Measurements from ENCODE around the gene HNRNPR.
"Not testable (repeated sequence)": the region's sequence is repeated elsewhere in the genome, so short reads cannot be mapped to it uniquely, and the experiment has no call there.

Gene HNRNPR

GRCh38 chr1:23278717-23279116, 65.4 kb downstream of the HNRNPR start:
- no peak overlapping the region for H3K4me3 ChIP-seq (replicated peaks; ENCODE audit: low read depth, low read length)
- no peak for DNase-seq (ENCODE audit: extremely low read depth, low read depth)
- no peak for TF ChIP-seq CTCF (IDR thresholded peaks at IDR 0.05; ENCODE audit: low read depth, low read length, missing control alignments)

- DNase-seq (ENCODE audit: extremely low read depth, low read depth): no peak
- no peak for TF ChIP-seq CTCF (IDR thresholded peaks at IDR 0.05; ENCODE audit: low read depth, low read length, missing control alignments)
- H3K4me3 ChIP-seq (replicated peaks; ENCODE audit: low read depth, low read length): no peak overlapping the region
Observed at GRCh38 chr1:23276531-23276930, 67.6 kb downstream of the HNRNPR start.

GRCh38 chr1:23274134-23274505, 70.0 kb downstream of the HNRNPR start:
- TF ChIP-seq CTCF (IDR thresholded peaks at IDR 0.05; ENCODE audit: low read depth, low read length, missing control alignments): no peak
- no peak for DNase-seq (ENCODE audit: extremely low read depth, low read depth)
- H3K4me3 ChIP-seq (replicated peaks; ENCODE audit: low read depth, low read length): no peak overlapping the region

GRCh38 chr1:23273450-23274133, 70.5 kb downstream of the HNRNPR start:
- H3K4me3 ChIP-seq (replicated peaks; ENCODE audit: low read depth, low read length): no peak overlapping the region
- TF ChIP-seq CTCF (IDR thresholded peaks at IDR 0.05; ENCODE audit: low read depth, low read length, missing control alignments): no peak
- peak; percentile 61 for DNase-seq (ENCODE audit: extremely low read depth, low read depth)

GRCh38 chr1:23263380-23263887, 80.7 kb downstream of the HNRNPR start:
- H3K4me3 ChIP-seq (replicated peaks; ENCODE audit: low read depth, low read length): no peak overlapping the region
- no peak for TF ChIP-seq CTCF (IDR thresholded peaks at IDR 0.05; ENCODE audit: low read depth, low read length, missing control alignments)
- DNase-seq (ENCODE audit: extremely low read depth, low read depth): no peak

GRCh38 chr1:23258082-23258481, 86.0 kb downstream of the HNRNPR start:
- H3K4me3 ChIP-seq (replicated peaks; ENCODE audit: low read depth, low read length); DNase-seq (ENCODE audit: extremely low read depth, low read depth): not testable (repeated sequence)

- not testable (repeated sequence) for H3K4me3 ChIP-seq (replicated peaks; ENCODE audit: low read depth, low read length); DNase-seq (ENCODE audit: extremely low read depth, low read depth)
Observed at GRCh38 chr1:23257371-23257770, 86.7 kb downstream of the HNRNPR start.

Data from HFF-Myc (cell line).